ENCODE results near the gene CDKAL1. TPM values are rescaled to one million over a fixed set of nuclear protein-coding genes. Genes with fewer than 3 reads are reported as not detected.

Gene CDKAL1
- 2.6 to 3.6 TPM (median 3.2 TPM) in 5 replicates for total RNA-seq (2022; extraction: Qiagen RNA extraction)

DNA sequence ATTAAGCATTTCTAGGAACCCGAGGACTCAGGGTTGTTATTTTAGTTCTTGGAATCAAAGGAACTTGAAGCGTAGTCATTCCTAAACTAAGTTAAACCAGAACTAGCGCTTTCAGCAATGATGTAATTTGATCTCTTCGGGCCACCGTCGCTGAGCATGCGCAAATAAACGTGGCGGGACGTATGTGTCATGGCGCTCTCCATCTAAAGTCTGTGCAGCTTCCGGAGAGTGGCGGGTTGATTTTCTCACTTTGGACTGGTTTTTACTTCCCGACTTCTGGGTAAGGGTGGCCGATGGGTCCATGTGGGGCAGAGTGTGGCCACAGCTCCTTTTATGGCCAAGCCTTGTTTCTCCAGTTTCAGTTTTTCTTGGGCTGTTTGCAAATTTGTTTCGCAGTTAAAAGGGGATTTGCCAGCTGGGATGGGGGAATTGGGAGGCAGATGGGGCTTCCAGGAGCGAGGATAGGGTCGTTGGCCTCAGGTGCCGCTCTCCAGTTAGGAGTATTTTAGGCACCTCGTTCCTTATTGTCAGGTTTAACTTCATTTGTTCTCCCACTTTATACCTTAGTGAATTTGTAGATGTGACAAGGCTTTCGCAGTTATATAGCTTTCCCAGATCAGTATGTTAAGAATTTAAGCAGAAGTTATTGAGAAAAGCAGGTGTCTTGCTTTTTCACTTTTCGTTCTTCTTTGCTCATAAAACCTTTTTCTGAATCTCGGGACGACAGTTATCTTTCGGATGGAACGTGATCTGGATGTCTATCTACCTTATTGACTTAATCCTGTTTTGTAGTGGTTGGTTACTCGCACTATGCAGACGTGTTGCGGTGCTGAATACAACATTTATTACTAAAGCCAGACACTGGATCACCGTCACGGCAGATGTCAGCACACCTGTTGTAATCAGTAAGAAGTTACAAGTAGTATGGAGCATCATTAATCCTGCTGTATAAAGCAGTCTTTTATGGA lies at the start of gene CDKAL1:
CDKAL1 (plus strand) TSS at position 163 of the 968 bp plus-strand sequence. CDS start 11,894 bp downstream, outside the sequence.

Other genes with a start within 250 kb of the CDKAL1 start
- 11.2 to 12.5 TPM (median 11.8 TPM) in 5 replicates for gene E2F3, start 132.6 kb upstream of the CDKAL1 start, total RNA-seq (2022; extraction: Qiagen RNA extraction)

All from A549 treated with Mapracorat at 1 μM for 4 hours (cell line).